Fibroblast of mammary gland (primary cell): ENCODE results near the gene GREM1.
A peak's percentile ranks its signal among the peaks of the same experiment; 100 is the strongest.

Experiments used
- DNase-seq: peaks from one replicate; pipeline ENCODE4 v3.0.0-alpha.2; 2010; ENCODE audit warnings: low read depth
- H3K4me3 ChIP-seq: 2 replicates; pipeline ENCODE4 v1.5.1; 2011; ENCODE audit warnings: low read depth, mild to moderate bottlenecking, low read length, moderate library complexity; ENCODE audit not compliant: control insufficient read depth
- CTCF ChIP-seq: conservative IDR thresholded peaks from 2 replicates; pipeline ENCODE4 v1.5.1; 2011; ENCODE audit warnings: low read depth, low read length, inconsistent platforms; ENCODE audit not compliant: control insufficient read depth, insufficient read depth

Gene GREM1

GRCh38 chr15:32737304-32737703, 19.5 kb downstream of the GREM1 start:
- TF ChIP-seq CTCF = no peak
- DNase-seq = no peak
- H3K4me3 ChIP-seq = no peak overlapping the region

- TF ChIP-seq CTCF = no peak
- no peak for DNase-seq
- no peak overlapping the region for H3K4me3 ChIP-seq
Measured at GRCh38 chr15:32738666-32739065, 20.9 kb downstream of the GREM1 start.

GRCh38 chr15:32739522-32740063, 21.8 kb downstream of the GREM1 start:
- no peak for TF ChIP-seq CTCF
- no peak for DNase-seq
- no peak overlapping the region for H3K4me3 ChIP-seq

DNA sequence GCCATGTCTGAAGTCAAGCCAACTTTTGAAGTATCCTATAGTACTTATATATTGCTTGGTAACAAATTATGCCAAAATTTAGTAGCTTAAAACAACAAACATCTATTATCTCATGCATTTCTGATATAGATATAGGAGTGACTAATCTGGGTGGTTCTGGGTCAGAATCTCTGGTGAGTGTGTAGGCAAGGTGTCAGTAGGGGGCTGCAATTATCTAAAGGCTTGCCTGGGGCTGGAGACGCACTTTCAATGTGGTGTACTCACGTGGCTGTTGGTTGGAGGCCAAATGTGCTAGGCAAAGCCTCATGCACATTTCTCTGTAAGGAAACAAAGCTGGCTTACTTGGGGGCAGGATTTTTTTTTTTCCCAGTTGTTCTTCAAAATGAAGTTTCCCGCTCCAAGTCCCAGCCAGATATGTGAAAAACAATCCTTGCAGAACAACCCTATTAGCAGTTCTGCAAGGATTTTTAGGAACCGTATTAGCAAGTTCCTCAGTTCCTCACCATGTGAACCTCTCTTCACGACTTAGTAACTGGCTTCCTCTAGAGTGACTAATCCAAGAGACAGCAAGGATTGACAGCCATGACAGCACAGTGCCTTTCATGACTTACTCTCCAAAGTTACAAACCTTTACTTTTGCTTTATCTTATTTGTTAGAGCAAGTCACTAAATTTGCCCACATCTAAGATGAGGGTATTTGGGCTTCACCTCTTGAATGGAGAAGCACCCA, 25.8 kb downstream of the GREM1 start:
- H3K4me3 ChIP-seq = no peak overlapping the region
- TF ChIP-seq CTCF = no peak
- no peak for DNase-seq

DNA sequence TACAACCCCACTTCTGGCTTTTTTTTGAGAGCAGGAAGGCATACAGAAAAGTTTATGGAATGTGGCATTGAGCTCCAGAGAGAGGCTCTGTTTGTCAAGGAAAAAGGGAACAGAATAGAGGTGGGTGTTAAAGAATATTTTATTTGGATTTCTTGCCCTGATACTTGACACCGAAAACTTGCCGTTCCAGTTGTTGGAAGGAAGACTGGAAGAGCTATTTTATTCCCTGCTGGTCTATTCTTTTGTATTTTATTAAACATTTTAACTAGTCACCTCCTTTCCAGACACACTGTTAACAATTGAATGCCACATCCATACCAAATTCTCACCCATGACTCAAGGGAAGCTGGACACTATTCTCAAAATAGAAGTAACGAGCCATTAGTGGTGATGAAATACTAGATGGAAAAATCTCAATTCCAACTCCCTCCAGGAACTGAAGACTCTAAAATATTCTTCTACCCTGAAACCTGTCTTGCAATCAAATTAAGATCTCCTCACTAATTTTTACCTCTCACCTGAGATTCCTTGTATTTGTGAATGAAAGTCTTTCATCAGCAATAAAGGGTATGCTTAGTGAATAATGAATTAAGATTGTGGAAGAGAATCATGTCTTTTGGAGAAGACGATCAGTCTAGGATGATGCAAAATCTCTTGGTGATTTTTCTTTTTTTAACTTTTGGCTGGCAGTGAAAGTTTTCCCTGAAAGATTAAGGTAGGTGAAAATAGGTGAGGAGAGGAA, 28.5 kb downstream of the GREM1 start:
- no peak for TF ChIP-seq CTCF
- H3K4me3 ChIP-seq = no peak overlapping the region
- DNase-seq = no peak

DNA sequence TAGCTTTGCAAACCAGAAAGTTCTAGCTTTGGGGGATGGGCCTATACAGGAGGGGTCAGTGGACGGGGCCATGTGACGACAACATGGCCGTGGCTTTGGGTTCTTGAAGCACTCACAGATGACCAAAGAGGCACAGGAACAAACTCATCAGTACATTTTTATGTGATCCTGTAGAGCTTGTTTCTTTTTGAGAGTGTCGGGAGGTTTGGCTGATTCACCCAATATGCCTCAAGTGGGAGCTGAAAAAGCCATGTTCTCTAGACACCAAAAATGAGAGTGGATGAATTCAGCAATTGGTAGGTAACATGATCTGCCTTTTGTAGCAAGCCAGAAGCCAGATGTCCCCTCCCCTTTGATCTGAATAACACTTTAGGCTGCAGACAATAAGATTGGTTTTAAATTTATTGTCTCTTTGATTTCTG, 30.1 kb downstream of the GREM1 start:
- no peak for TF ChIP-seq CTCF
- no peak overlapping the region for H3K4me3 ChIP-seq
- peak; percentile 36 for DNase-seq
